HFFc6 (cell line): ENCODE measurements around the gene HMX1. TPM values are rescaled to one million over a fixed set of nuclear protein-coding genes. Genes with fewer than 3 reads are reported as not detected.

Experiments
- DNase-seq: peaks from one replicate; pipeline ENCODE4 v3.0.0-alpha.2; 2018
- H3K27ac Mint-ChIP-seq: 2 replicates; pipeline ENCODE4 v1.8.0; 2020; ENCODE audit warnings: mild to moderate bottlenecking, mixed read lengths
- H3K27me3 Mint-ChIP-seq: 2 replicates; pipeline ENCODE4 v1.8.0; 2021; ENCODE audit warnings: mild to moderate bottlenecking, moderate library complexity, mixed read lengths; ENCODE audit not compliant: insufficient read depth
- H3K36me3 Mint-ChIP-seq: 2 replicates; pipeline ENCODE4 v1.8.0; 2021; ENCODE audit warnings: low read depth, mixed read lengths
- H3K4me1 Mint-ChIP-seq: 2 replicates; pipeline ENCODE4 v1.8.0; 2020; ENCODE audit warnings: low read depth, mixed read lengths
- H3K4me3 Mint-ChIP-seq: 2 replicates; pipeline ENCODE4 v1.8.0; 2020; ENCODE audit warnings: mild to moderate bottlenecking, moderate library complexity, mixed read lengths
- H3K9me3 Mint-ChIP-seq: 2 replicates; pipeline ENCODE4 v1.8.0; 2020; ENCODE audit warnings: mild to moderate bottlenecking, mixed read lengths
- total RNA-seq, 6 experiments: library from RNA; stranded (reverse); fragmentation: NEBNext Ultra II Directional; extraction: Animal tissue kit (Norgen Biotek cat#: 25700); gene quantifications; 2 replicates in 1 of 6; 3 replicates in 5 of 6; pipeline ENCODE4 v1.2.3, GENCODE V29; 2021
- TF ChIP-seq, protein P1 (sequence below): fragments of 200-600 bp; sonication (generic); IDR thresholded peaks from 2 replicates; pipeline ENCODE4 v1.5.0; 2021; ENCODE audit warnings: antibody characterized with exemption, mild to moderate bottlenecking

The HMX1 gene
- total RNA-seq, 6 experiments from 2014 or later = not detected

DNA sequence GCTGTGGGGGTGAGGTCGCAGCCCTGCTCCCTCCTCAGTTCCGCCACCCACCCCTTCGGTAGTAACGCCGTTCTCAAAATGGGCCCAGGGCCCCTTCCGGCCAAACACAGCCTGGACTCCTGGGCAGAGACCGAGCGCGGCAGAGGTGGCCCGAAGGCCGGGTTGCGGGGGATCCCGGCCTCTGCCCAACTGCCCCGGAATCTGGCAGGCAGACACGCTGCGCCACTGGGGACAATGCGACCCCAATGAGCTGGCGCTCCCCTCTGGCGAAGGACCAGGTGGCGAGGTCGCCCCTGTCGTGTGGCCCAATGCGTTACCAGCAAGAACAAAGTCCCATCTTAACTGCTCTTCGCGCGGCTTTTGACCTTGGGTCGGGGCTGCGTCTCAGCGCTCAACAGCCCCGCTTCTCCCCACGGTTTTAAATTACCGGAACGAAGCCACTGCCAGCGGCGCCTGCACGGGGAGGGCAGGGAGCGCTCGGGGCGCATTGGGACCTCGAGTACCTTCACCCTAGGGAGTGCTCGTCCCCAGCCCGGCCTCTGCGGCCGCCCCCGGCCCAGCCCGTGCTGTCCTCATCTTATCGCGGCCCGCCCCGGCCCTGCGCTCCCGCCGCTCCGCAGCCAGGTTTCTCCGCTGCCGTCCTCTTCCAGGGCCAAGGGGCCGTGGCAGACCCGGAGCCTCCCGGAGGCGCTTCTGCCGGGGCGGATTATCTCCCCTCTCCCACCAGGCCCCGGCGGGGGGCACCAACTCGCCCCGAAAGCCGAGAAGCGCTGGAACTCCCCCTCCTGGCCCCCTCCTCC is 22.2 kb upstream of the HMX1 start:
- peaks cover 46% of the 10 kb centered on the region for H3K27me3 Mint-ChIP-seq

DNA sequence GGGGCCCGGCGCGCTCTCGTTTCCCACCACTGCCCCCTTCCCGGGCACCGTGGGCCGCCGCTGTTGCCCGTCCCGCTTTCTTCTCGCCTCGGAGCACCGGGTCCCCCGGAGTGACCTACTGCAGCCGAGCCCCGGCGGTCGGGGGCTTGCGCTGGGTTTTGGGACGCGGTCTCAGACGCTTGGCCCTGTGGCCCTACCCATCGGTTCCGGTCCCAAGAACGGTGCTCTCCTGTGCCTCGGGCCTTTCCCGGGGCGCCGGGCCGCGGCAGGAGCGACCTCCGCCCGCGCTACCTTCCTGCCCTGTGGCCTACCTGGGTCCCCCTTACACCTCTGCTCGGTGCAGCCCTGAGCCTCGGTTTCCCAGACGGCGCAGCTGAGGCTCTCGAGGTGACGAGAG is 21.6 kb upstream of the HMX1 start:
- Mint-ChIP-seq H3K27me3 (peaks cover 44% of the 10 kb centered on the region), H3K4me1 (no peaks in the 10 kb centered on the region), H3K36me3 (no peaks in the 10 kb centered on the region), H3K9me3 (no peaks in the 10 kb centered on the region; the same call in 1 of the 2 replicates), H3K4me3 (no peak overlapping the region), H3K27ac (no peak overlapping the region)
- no peak for DNase-seq
- TF ChIP-seq, protein P1, sequence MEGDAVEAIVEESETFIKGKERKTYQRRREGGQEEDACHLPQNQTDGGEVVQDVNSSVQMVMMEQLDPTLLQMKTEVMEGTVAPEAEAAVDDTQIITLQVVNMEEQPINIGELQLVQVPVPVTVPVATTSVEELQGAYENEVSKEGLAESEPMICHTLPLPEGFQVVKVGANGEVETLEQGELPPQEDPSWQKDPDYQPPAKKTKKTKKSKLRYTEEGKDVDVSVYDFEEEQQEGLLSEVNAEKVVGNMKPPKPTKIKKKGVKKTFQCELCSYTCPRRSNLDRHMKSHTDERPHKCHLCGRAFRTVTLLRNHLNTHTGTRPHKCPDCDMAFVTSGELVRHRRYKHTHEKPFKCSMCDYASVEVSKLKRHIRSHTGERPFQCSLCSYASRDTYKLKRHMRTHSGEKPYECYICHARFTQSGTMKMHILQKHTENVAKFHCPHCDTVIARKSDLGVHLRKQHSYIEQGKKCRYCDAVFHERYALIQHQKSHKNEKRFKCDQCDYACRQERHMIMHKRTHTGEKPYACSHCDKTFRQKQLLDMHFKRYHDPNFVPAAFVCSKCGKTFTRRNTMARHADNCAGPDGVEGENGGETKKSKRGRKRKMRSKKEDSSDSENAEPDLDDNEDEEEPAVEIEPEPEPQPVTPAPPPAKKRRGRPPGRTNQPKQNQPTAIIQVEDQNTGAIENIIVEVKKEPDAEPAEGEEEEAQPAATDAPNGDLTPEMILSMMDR = no peak

More for the DNA sequence above, 22.2 kb upstream of the HMX1 start:
- TF ChIP-seq, protein P1 = no peak
- Mint-ChIP-seq H3K4me1 (no peaks in the 10 kb centered on the region), H3K9me3 (no peaks in the 10 kb centered on the region; the same call in 1 of the 2 replicates), H3K36me3 (no peaks in the 10 kb centered on the region), H3K4me3 (no peak overlapping the region), H3K27ac (no peak overlapping the region)
- no peak for DNase-seq

DNA sequence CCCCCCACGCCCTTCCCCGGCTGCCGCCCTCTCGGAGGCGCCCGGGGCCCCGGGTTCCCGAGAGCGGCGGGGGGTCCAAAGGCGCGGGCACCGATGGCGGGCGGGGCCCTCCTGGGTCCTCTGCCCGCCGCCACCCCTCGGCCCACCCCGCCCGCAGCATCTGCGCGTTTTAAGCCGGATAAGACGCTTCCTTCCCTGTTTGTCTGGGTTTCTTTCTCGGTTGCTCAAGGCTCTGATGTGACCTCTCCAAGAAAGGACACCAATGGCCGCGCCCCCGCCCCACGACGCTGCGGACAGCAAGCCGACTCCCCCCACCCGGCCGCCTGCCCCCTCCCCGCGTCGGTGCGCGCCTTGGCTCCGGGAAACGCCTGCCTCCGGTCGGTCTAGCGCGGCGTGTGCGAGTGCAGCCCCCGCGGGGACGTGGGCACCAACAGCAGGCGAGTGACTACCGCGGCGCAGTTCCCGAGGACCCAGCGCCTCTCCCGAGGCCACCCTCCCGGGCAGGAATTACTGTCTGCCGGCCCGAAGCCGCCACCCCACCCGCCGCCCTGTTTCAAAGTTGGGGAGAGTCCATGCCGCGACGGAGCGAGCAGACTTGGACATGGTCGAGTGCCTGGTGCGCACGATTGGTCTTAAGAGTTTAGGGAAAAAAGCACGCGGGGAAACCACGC is 21.1 kb upstream of the HMX1 start:
- Mint-ChIP-seq H3K27me3 (peaks cover 40% of the 10 kb centered on the region), H3K4me3 (no peak overlapping the region), H3K27ac (no peak overlapping the region), H3K4me1 (no peaks in the 10 kb centered on the region), H3K36me3 (no peaks in the 10 kb centered on the region), H3K9me3 (no peaks in the 10 kb centered on the region; the same call in 1 of the 2 replicates)
- TF ChIP-seq, protein P1 = no peak
- no peak for DNase-seq

DNA sequence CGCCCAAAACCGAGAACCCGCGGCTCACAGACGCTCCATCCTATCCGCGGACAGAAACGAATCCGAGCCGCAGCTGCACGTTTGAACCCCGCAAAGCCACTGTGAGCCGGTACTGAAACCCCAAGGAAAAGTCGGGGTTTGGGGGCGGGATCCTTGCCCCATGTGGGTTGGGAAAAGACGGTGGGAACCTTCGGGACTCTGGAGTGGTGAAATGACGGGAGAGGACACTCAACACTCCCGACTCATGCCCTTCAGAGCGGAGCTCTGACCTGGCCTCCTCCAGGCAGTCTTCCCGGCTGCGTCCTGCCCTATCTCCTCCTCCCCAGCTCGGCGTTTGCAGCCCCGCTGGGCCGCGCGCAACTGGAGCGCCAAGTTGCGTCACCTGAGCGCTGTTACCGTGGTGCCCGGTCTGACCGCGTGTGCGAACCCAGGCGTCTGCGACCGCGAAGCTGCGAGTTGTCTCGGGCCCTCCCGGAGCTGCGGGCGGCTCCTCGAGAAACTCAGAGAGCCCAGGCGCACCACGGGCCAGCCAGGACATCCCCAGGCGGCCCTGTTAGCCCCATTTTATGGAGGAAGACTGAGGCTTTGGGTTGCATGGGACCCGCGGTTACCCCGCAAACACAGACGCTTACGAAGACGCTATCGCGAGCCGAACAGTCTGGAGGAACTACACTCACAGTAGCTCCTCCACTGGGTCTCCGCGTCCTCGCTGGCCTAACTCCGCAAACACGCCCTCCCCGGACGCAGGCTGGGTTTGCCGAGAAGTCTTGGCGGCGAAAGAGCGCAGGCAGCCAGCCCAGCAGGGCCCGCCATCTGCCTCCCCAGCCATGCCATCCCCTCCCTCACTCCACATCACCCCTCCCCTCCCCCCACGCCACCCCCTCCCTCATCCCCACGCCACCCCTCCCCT is 20.3 kb upstream of the HMX1 start:
- Mint-ChIP-seq H3K4me1 (no peaks in the 10 kb centered on the region), H3K9me3 (no peaks in the 10 kb centered on the region; the same call in 1 of the 2 replicates), H3K27me3 (peaks cover 37% of the 10 kb centered on the region), H3K27ac (no peak overlapping the region), H3K4me3 (no peak overlapping the region), H3K36me3 (no peaks in the 10 kb centered on the region)
- TF ChIP-seq, protein P1 = no peak
- no peak for DNase-seq

DNA sequence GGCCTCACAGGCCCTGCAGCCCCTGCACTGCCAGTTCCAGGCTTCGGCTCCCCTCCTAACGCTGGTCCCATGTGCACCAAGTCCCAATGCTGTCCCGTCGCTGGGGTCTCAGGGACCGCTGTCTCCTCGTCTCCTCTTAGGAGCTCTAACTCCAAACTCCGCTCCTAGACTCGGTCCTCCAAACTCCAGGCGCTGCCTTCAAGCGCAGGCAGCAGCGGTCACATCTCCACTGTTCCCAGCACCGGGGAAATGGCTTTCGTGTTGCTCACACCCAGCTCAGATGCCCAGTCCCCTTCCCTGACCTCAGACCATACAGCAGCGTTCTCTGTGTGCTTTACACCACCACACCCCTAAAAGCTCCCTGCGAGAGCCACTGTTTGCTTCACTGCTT is 19.6 kb upstream of the HMX1 start:
- TF ChIP-seq, protein P1 = no peak
- Mint-ChIP-seq H3K4me1 (no peaks in the 10 kb centered on the region), H3K4me3 (no peak overlapping the region), H3K27me3 (peaks cover 32% of the 10 kb centered on the region), H3K27ac (no peak overlapping the region), H3K9me3 (no peaks in the 10 kb centered on the region; the same call in 1 of the 2 replicates), H3K36me3 (no peaks in the 10 kb centered on the region)
- no peak for DNase-seq
